K562 (cell line): ENCODE data around the gene ARHGEF18. TPM values are rescaled to one million over a fixed set of nuclear protein-coding genes. Genes with fewer than 3 reads are reported as not detected.

ENCODE experiments used
- ATAC-seq: fragments of 200-7000 bp; cut with Tn5 transposase; 3 replicates; pipeline ENCODE4 v1.9.1; 2020; ENCODE audit warnings: moderate library complexity
- BruUV-seq: library from RNA; stranded (reverse); fragments of 400-500 nt; replicated peaks from 2 replicates; lab custom pipeline; 2021; lab: Mats Ljungman, UMichigan
- CTCF ChIA-PET: fragments of 300-600 bp; formaldehyde crosslinking; extraction: SDS; loops from one replicate; lab custom pipeline; 2021; ENCODE audit warnings: low intra/inter-chr PET ratio; lab: Yijun Ruan, JAX
- POLR2A ChIA-PET: fragments of 300-600, 350-650 bp; sonication (Branson Sonifier 250); formaldehyde crosslinking; extraction: SDS; loops from one replicate; lab custom pipeline; 2021; ENCODE audit warnings: antibody characterized with exemption, inconsistent platforms; lab: Yijun Ruan, JAX
- DNase-seq, 4 experiments: peaks; one replicate each; pipeline versions ENCODE4 v3.0.0 to v3.0.0-alpha.2; 2011 to 2018; ENCODE audit warnings: low spot score in 3 of 4, mixed read lengths in 3 of 4; ENCODE audit errors: extremely low read depth in 1 of 4
- FAIRE-seq: peaks from 2 replicates; lab custom pipeline; 2011; peaks lifted over from hg19 to GRCh38; lab: Jason Lieb, UNC
- H2AFZ ChIP-seq: 2 replicates; pipeline ENCODE4 v1.6.0; 2011; ENCODE audit warnings: low read depth, low read length, control low read depth, inconsistent platforms
- H3K27ac ChIP-seq: fragments of 200-600 bp; 3 replicates; pipeline ENCODE4 v1.8.0; 2011; ENCODE audit warnings: low read depth, mild to moderate bottlenecking, control low read depth, inconsistent platforms, low read length, moderate library complexity, mixed read lengths; ENCODE audit errors: extremely low read depth
- H3K27me3 ChIP-seq, 2 experiments: fragments of 300-600 bp in 1 of 2; 2 replicates in 1 of 2; 3 replicates in 1 of 2; pipeline versions ENCODE4 v1.6.0 to v1.8.0; 2011; ENCODE audit warnings: inconsistent platforms in 2 of 2, low read length in 2 of 2, mild to moderate bottlenecking in 1 of 2, mixed read lengths in 1 of 2, moderate library complexity in 1 of 2; ENCODE audit not compliant: control insufficient read depth in 2 of 2, insufficient read depth in 2 of 2
- H3K36me3 ChIP-seq: fragments of 300-600 bp; 3 replicates; pipeline ENCODE4 v1.8.0; 2011; ENCODE audit warnings: mild to moderate bottlenecking, low read length, inconsistent platforms; ENCODE audit not compliant: control insufficient read depth, insufficient read depth
- H3K4me1 ChIP-seq, 2 experiments: fragments of 200-600 bp in 1 of 2; replicated peaks in 1 of 2; 2 replicates in 1 of 2; 3 replicates in 1 of 2; pipeline versions ENCODE4 v1.5.1 to v1.8.0; 2011; ENCODE audit warnings: inconsistent platforms in 2 of 2, low read length in 2 of 2, mild to moderate bottlenecking in 1 of 2, mixed read lengths in 1 of 2, moderate library complexity in 1 of 2; ENCODE audit not compliant: control insufficient read depth in 2 of 2, insufficient read depth in 2 of 2
- H3K4me2 ChIP-seq: 2 replicates; pipeline ENCODE4 v1.6.1; 2011; ENCODE audit warnings: low read length, control low read depth, inconsistent platforms, mixed read lengths; ENCODE audit not compliant: insufficient read depth
- H3K4me3 ChIP-seq: fragments of 200-600 bp; sonication (generic), shearing (Covaris generic); 2 replicates; pipeline ENCODE4 v1.5.1; 2016; ENCODE audit warnings: control low read depth, inconsistent platforms
- H3K79me2 ChIP-seq: fragments of 200-600 bp; 3 replicates; pipeline ENCODE4 v1.8.0; 2011; ENCODE audit warnings: low read length, inconsistent platforms; ENCODE audit not compliant: control insufficient read depth, insufficient read depth
- H3K9ac ChIP-seq, 2 experiments: 2 replicates each; pipeline versions ENCODE4 v1.6.0 to v1.6.1; 2011; ENCODE audit warnings: low read depth in 2 of 2, low read length in 2 of 2, control low read depth in 1 of 2, inconsistent platforms in 1 of 2, mild to moderate bottlenecking in 1 of 2, mixed read lengths in 1 of 2; ENCODE audit not compliant: insufficient read depth in 1 of 2
- H3K9me1 ChIP-seq: one replicate; pipeline ENCODE4 v1.6.0; 2011; ENCODE audit warnings: inconsistent platforms, mild to moderate bottlenecking, low read length, moderate library complexity; ENCODE audit not compliant: control insufficient read depth, insufficient read depth
- H3K9me3 ChIP-seq: replicated peaks from 2 replicates; pipeline ENCODE4 v1.5.1; 2011; ENCODE audit warnings: low read depth, low read length, inconsistent platforms; ENCODE audit not compliant: control insufficient read depth, insufficient read depth
- H4K20me1 ChIP-seq: replicated peaks from 2 replicates; pipeline ENCODE4 v1.6.1; 2011; ENCODE audit warnings: low read length, inconsistent platforms, mixed read lengths; ENCODE audit not compliant: control insufficient read depth, insufficient read depth
- ZNF407 ChIP-seq: fragments of 450-650 bp; IDR thresholded peaks from 2 replicates; pipeline ENCODE4 v1.6.1; 2016; ENCODE audit warnings: low read depth
- ZNF644 ChIP-seq: fragments of 200-800 bp; sonication (Bioruptor generic); IDR thresholded peaks from 2 replicates; pipeline ENCODE4 v1.6.1; 2016; ENCODE audit warnings: low read depth, missing genetic modification characterization, missing compliant biosample characterization
- WGBS: fragments of 100-300 bp; shearing (Covaris generic); methylation state at CpG from one replicate; pipeline ENCODE4 v1.1.6; 2016; ENCODE audit warnings: low coverage, mixed read lengths; ENCODE audit not compliant: insufficient coverage; ENCODE audit errors: missing lambda C conversion rate; 5-methylcytosine and 5-hydroxymethylcytosine counted together
- in situ Hi-C: fragments of 300-500 bp; cut with MboI; formaldehyde crosslinking; loops from 4 replicates; pipeline ENCODE4 v1.15.0; 2018; ENCODE audit warnings: inconsistent platforms, mixed read lengths
- intact Hi-C: fragments of 100-400 bp; cut with micrococcal nuclease; formaldehyde crosslinking; loops from 2 replicates; pipeline ENCODE4 v1.14.2; 2022
- polyA plus RNA-seq, 8 experiments: library from polyadenylated mRNA; depleted of rRNA in 4 of 8; stranded (reverse) in 5 of 8; unstranded in 3 of 8; fragments of >200 nt; fragmentation: Nextera tagmentation in 2 of 8; fragmentation: Illumina TruSeq in 1 of 8; extraction: Ambion mirVana in 2 of 8; extraction: Trizol in 1 of 8; gene quantifications; 2 replicates each; pipeline versions ENCODE4 v1.2.1 to v1.2.3, GENCODE V29; 2011 to 2014; ENCODE audit warnings: inconsistent platforms in 1 of 8, missing spikeins in 1 of 8
- total RNA-seq, 7 experiments: library from RNA; depleted of rRNA in 6 of 7; stranded (reverse); fragments of >200 nt in 6 of 7; fragmentation: Illumina TruSeq in 2 of 7; extraction: Trizol in 2 of 7; gene quantifications; 2 replicates each; pipeline versions ENCODE4 v1.2.1 to v1.2.3, GENCODE V29; 2011 to 2021; ENCODE audit warnings: low replicate concordance in 1 of 7

ARHGEF18 gene
- total and polyA plus RNA-seq, 9 of the 15 experiments (the other 6 are each of a cell fraction or from before 2014, with no cell fraction given), result 0.04 to 16.5 (median 4.5) TPM

- H2AFZ ChIP-seq, result no peak overlapping the region
- peaks cover 2% of the 10 kb centered on the region; the same call in 1 of the 2 replicates for H3K9me3 ChIP-seq
- TF ChIP-seq ZNF644 (tag), result no peak
- no peak overlapping the region for H3K4me2 ChIP-seq
- no peak overlapping the region for H3K4me3 ChIP-seq
- H3K79me2 ChIP-seq, result no peaks in the 10 kb centered on the region
- no peaks in the 10 kb centered on the region for H3K4me1 ChIP-seq
- H4K20me1 ChIP-seq, result no peaks in the 10 kb centered on the region
- peaks cover 0 to 15% of the 10 kb centered on the region in 2 experiments; a peak in 2 of 5 replicates for H3K27me3 ChIP-seq
- no peak overlapping the region for H3K27ac ChIP-seq
- intact Hi-C loops, result no loop called here
- BruUV-seq, result no TSS peak
- ChIA-PET POLR2A (interaction anchor here (0.6 to 0.7 kb wide), 2 partner anchors 16 to 73 kb away, joined by 3 read pairs; no protein-coding TSS in a partner anchor), CTCF (no interaction called here)
- FAIRE-seq, result no peak
- no peaks in the 10 kb centered on the region for H3K36me3 ChIP-seq
- 1% methylated on average over 17 of the region's 17 CpGs for WGBS
- ATAC-seq, result no peak
- DNase-seq, result no peak
- in situ Hi-C loops, result loop anchor here (10.0 kb wide), 1 partner anchor 229 kb away; no protein-coding TSS in a partner anchor
- H3K9me1 ChIP-seq, result no peaks in the 10 kb centered on the region
- no peak overlapping the region for H3K9ac ChIP-seq
Measured at GRCh38 chr19:7333198-7334118, 15.3 kb upstream of the ARHGEF18 start.

GRCh38 chr19:7336321-7336973 is 12.3 kb upstream of the ARHGEF18 start:
- H3K27ac ChIP-seq, result no peak overlapping the region
- no peaks in the 10 kb centered on the region for H3K4me1 ChIP-seq
- H3K27me3 ChIP-seq, result peaks cover 0 to 19% of the 10 kb centered on the region in 2 experiments; a peak in 2 of 5 replicates
- FAIRE-seq (no peak), ATAC-seq (no peak), DNase-seq (no peak)
- intact Hi-C loops, result no loop called here
- CTCF ChIA-PET, result no interaction called here
- WGBS, result 1% methylated on average over 8 of the region's 9 CpGs
- no peaks in the 10 kb centered on the region for H3K36me3 ChIP-seq
- POLR2A ChIA-PET, result interaction anchor here (0.6 kb wide), 1 partner anchor 1213 kb away, joined by 3 read pairs; no protein-coding TSS in a partner anchor
- H2AFZ ChIP-seq, result no peak overlapping the region
- H3K9ac ChIP-seq, result no peak overlapping the region
- no peaks in the 10 kb centered on the region for H4K20me1 ChIP-seq
- no peaks in the 10 kb centered on the region for H3K79me2 ChIP-seq
- in situ Hi-C loops, result loop anchor here (10.0 kb wide), 1 partner anchor 232 kb away; no protein-coding TSS in a partner anchor
- H3K4me3 ChIP-seq, result no peak overlapping the region
- no peaks in the 10 kb centered on the region; the same call in 1 of the 2 replicates for H3K9me3 ChIP-seq
- H3K4me2 ChIP-seq, result no peak overlapping the region
- H3K9me1 ChIP-seq, result no peaks in the 10 kb centered on the region
- BruUV-seq, result no TSS peak
- TF ChIP-seq ZNF407, result no peak
